ENCODE data around the gene RINT1.
A peak's percentile ranks its signal among the peaks of the same experiment; 100 is the strongest.

RINT1 gene

GRCh38 chr7:105587909-105588635 is 56.1 kb downstream of the RINT1 start:
- H4K20me1 ChIP-seq (ENCODE audit: insufficient read depth) = no peaks in the 10 kb centered on the region
- peak overlapping the region; percentile 67 for H3K27ac ChIP-seq
- no peaks in the 10 kb centered on the region for H3K27me3 ChIP-seq (ENCODE audit: insufficient read depth, low read depth)
- no peaks in the 10 kb centered on the region for H3K36me3 ChIP-seq (ENCODE audit: insufficient read depth)
- TF ChIP-seq CTCF (conservative IDR thresholded peaks at IDR 0.05; ENCODE audit: low read depth, low read length) = no peak
- no peaks in the 10 kb centered on the region for H3K79me2 ChIP-seq (ENCODE audit: insufficient read depth, low read depth)
- 0 out of 2 replicates have a peak overlapping the region, but pooled peaks have one; percentile 1 for H2AFZ ChIP-seq (ENCODE audit: low read depth)
- no peak overlapping the region for H3K4me3 ChIP-seq (IDR thresholded peaks at IDR 0.05; ENCODE audit: insufficient read depth, low read depth, low read length)
- peaks cover 81% of the 10 kb centered on the region for H3K4me1 ChIP-seq (ENCODE audit: low read depth, poor library complexity, severe bottlenecking)
- H3K9ac ChIP-seq = no peak overlapping the region
- peak overlapping the region; percentile 33; the same call in 1 of the 2 replicates for H3K4me2 ChIP-seq

- Histone ChIP-seq H3K9ac (no peak overlapping the region), H3K36me3 (ENCODE audit: insufficient read depth) (no peaks in the 10 kb centered on the region), H4K20me1 (ENCODE audit: insufficient read depth) (no peaks in the 10 kb centered on the region), H3K27me3 (ENCODE audit: insufficient read depth, low read depth) (no peaks in the 10 kb centered on the region), H3K4me1 (ENCODE audit: low read depth, poor library complexity, severe bottlenecking) (peaks cover 93% of the 10 kb centered on the region), H3K79me2 (ENCODE audit: insufficient read depth, low read depth) (no peaks in the 10 kb centered on the region), H3K27ac (peak overlapping the region; percentile 67), H3K4me3 (IDR thresholded peaks at IDR 0.05; ENCODE audit: insufficient read depth, low read depth, low read length) (no peak overlapping the region), H2AFZ (ENCODE audit: low read depth) (peak overlapping the region; percentile 18; the same call in 1 of the 2 replicates), H3K4me2 (peak overlapping the region; percentile 43; the same call in 1 of the 2 replicates)
- peak; percentile 90 for TF ChIP-seq CTCF (conservative IDR thresholded peaks at IDR 0.05; ENCODE audit: low read depth, low read length)
Measured at GRCh38 chr7:105589356-105590077, 57.5 kb downstream of the RINT1 start.

- Histone ChIP-seq H3K36me3 (ENCODE audit: insufficient read depth) (no peaks in the 10 kb centered on the region), H3K4me3 (IDR thresholded peaks at IDR 0.05; ENCODE audit: insufficient read depth, low read depth, low read length) (no peak overlapping the region), H3K27me3 (ENCODE audit: insufficient read depth, low read depth) (no peaks in the 10 kb centered on the region), H3K9ac (no peak overlapping the region), H4K20me1 (ENCODE audit: insufficient read depth) (no peaks in the 10 kb centered on the region), H3K4me2 (peak overlapping the region; percentile 25; the same call in 1 of the 2 replicates), H3K79me2 (ENCODE audit: insufficient read depth, low read depth) (no peaks in the 10 kb centered on the region), H3K27ac (no peak overlapping the region; the same call in 1 of the 2 replicates), H3K4me1 (ENCODE audit: low read depth, poor library complexity, severe bottlenecking) (peaks cover 93% of the 10 kb centered on the region), H2AFZ (ENCODE audit: low read depth) (no peak overlapping the region)
- no peak for TF ChIP-seq CTCF (conservative IDR thresholded peaks at IDR 0.05; ENCODE audit: low read depth, low read length)
Measured at GRCh38 chr7:105590793-105591192, 58.8 kb downstream of the RINT1 start.

GRCh38 chr7:105591522-105591921 is 59.5 kb downstream of the RINT1 start:
- Histone ChIP-seq H2AFZ (ENCODE audit: low read depth) (no peak overlapping the region; the same call in 1 of the 2 replicates), H3K27ac (peak overlapping the region; percentile 6; the same call in 1 of the 2 replicates), H4K20me1 (ENCODE audit: insufficient read depth) (no peaks in the 10 kb centered on the region), H3K27me3 (ENCODE audit: insufficient read depth, low read depth) (no peaks in the 10 kb centered on the region), H3K36me3 (ENCODE audit: insufficient read depth) (no peaks in the 10 kb centered on the region), H3K79me2 (ENCODE audit: insufficient read depth, low read depth) (no peaks in the 10 kb centered on the region), H3K9ac (no peak overlapping the region), H3K4me1 (ENCODE audit: low read depth, poor library complexity, severe bottlenecking) (peaks cover 85% of the 10 kb centered on the region), H3K4me2 (peak overlapping the region; percentile 25; the same call in 1 of the 2 replicates), H3K4me3 (IDR thresholded peaks at IDR 0.05; ENCODE audit: insufficient read depth, low read depth, low read length) (no peak overlapping the region)
- TF ChIP-seq CTCF (conservative IDR thresholded peaks at IDR 0.05; ENCODE audit: low read depth, low read length) = no peak
